Limb (tissue), 2 donors: ENCODE results near the gene KRTAP24-1.
A peak's percentile ranks its signal among the peaks of the same experiment; 100 is the strongest.

ENCODE experiments used
- DNase-seq, 2 donors: peaks; one replicate each; pipeline ENCODE4 v3.0.0-alpha.2; 2016; ENCODE audit errors: extremely low spot score in 2 of 2

Gene KRTAP24-1

GRCh38 chr21:30282850-30283249 lies at the start of gene KRTAP24-1:
TSS of gene KRTAP24-1 (minus strand) at chr21:30282950. CDS start at chr21:30282932, 18 bp downstream.
- no peak for DNase-seq

GRCh38 chr21:30329203-30329875 lies 46.6 kb upstream of the KRTAP24-1 start:
- DNase-seq, result no peak

GRCh38 chr21:30326390-30326789 lies 43.6 kb upstream of the KRTAP24-1 start:
- DNase-seq, result no peak

GRCh38 chr21:30320215-30320614 lies 37.5 kb upstream of the KRTAP24-1 start, which contains the start of gene KRTAP26-1:
TSS of gene KRTAP26-1 (minus strand) at chr21:30320315. CDS start at chr21:30320035, 280 bp downstream.
- DNase-seq, result no peak

- no peak for DNase-seq
Observed at GRCh38 chr21:30315701-30316100, 33.0 kb upstream of the KRTAP24-1 start.

GRCh38 chr21:30306884-30307283 lies 24.1 kb upstream of the KRTAP24-1 start:
- no peak for DNase-seq

GRCh38 chr21:30305136-30305535 lies 22.4 kb upstream of the KRTAP24-1 start:
- DNase-seq, result no peak

GRCh38 chr21:30289215-30289614 lies 6.5 kb upstream of the KRTAP24-1 start, which contains the start of gene KRTAP25-1:
TSS of gene KRTAP25-1 (minus strand) at chr21:30289514. CDS start at chr21:30289490, 24 bp downstream.
- no peak for DNase-seq

- peak in 1 of 2 donors; percentile 36 for DNase-seq
Observed at GRCh38 chr21:30271611-30272010, 11.1 kb downstream of the KRTAP24-1 start.

- DNase-seq, result no peak
Observed at GRCh38 chr21:30271156-30271555, 11.6 kb downstream of the KRTAP24-1 start.

GRCh38 chr21:30269803-30270530 lies 12.8 kb downstream of the KRTAP24-1 start:
- no peak for DNase-seq

- DNase-seq, result no peak
Observed at GRCh38 chr21:30268608-30269197, 14.0 kb downstream of the KRTAP24-1 start.

- no peak for DNase-seq
Observed at GRCh38 chr21:30257773-30258172, 25.0 kb downstream of the KRTAP24-1 start.

GRCh38 chr21:30256100-30256499 lies 26.6 kb downstream of the KRTAP24-1 start:
- DNase-seq, result no peak

GRCh38 chr21:30255679-30256078 lies 27.1 kb downstream of the KRTAP24-1 start:
- DNase-seq, result no peak

GRCh38 chr21:30251781-30252180 lies 31.0 kb downstream of the KRTAP24-1 start:
- DNase-seq, result no peak

- DNase-seq, result no peak
Observed at GRCh38 chr21:30249936-30250335, 32.8 kb downstream of the KRTAP24-1 start.

GRCh38 chr21:30248844-30249243 lies 33.9 kb downstream of the KRTAP24-1 start:
- DNase-seq, result no peak

- DNase-seq, result peak in 1 of 2 donors; percentile 8
Observed at GRCh38 chr21:30245061-30245460, 37.7 kb downstream of the KRTAP24-1 start.

GRCh38 chr21:30243691-30244090 lies 39.1 kb downstream of the KRTAP24-1 start:
- DNase-seq, result no peak

- DNase-seq, result no peak
Observed at GRCh38 chr21:30240661-30241060, 42.1 kb downstream of the KRTAP24-1 start.

GRCh38 chr21:30238168-30238567 lies 44.6 kb downstream of the KRTAP24-1 start:
- DNase-seq, result no peak
